Stomach smooth muscle (tissue), 2 donors: ENCODE measurements around the gene OAS1.

Experiments used
- H3K27ac ChIP-seq: one replicate; pipeline ENCODE4 v1.7.0; 2013; ENCODE audit warnings: mild to moderate bottlenecking, low read length, inconsistent platforms
- H3K27me3 ChIP-seq, 2 donors: one replicate each; pipeline ENCODE4 v1.7.0; 2013; ENCODE audit warnings: low read length in 2 of 2; ENCODE audit not compliant: insufficient read depth in 2 of 2, control insufficient read depth in 1 of 2
- H3K36me3 ChIP-seq, 2 donors: one replicate each; pipeline ENCODE4 v1.7.0; 2013; ENCODE audit warnings: low read length in 2 of 2; ENCODE audit not compliant: control insufficient read depth in 2 of 2, insufficient read depth in 2 of 2
- H3K4me1 ChIP-seq: one replicate; pipeline ENCODE4 v1.7.0; 2013; ENCODE audit warnings: low read length; ENCODE audit not compliant: control insufficient read depth, insufficient read depth
- H3K4me3 ChIP-seq, 2 donors: one replicate each; pipeline ENCODE4 v1.7.0; 2013; ENCODE audit warnings: low read length in 2 of 2
- H3K9ac ChIP-seq, 2 donors: one replicate each; pipeline ENCODE4 v1.7.0; 2013; ENCODE audit warnings: low read length in 2 of 2, mild to moderate bottlenecking in 1 of 2
- H3K9me3 ChIP-seq, 2 donors: one replicate each; pipeline ENCODE4 v1.7.0; 2013; ENCODE audit warnings: low read length in 2 of 2; ENCODE audit not compliant: control insufficient read depth in 2 of 2
- donor health status: healthy.
- donor health status: Pancreatic carcinoma.

The OAS1 gene

DNA sequence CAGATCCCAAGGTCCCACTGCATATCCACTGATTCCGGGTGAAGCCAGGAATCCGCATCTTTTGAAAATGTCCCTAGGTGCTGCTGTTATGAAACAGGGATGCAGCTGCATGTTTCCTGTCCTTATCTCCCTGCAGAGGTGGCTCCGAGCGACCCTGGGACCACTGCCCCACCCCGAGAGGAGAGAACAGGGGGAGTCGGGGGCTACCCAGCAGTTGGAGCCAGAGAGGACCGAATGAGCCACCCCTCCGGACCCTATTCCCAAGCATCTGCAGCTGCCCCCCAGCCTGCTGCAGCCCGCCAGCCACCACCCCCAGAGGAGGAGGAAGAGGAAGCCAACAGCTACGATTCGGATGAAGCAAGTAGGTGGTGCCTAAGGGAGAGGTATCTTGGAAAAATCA is 30.3 kb upstream of the OAS1 start:
- Histone ChIP-seq H3K9ac (no peak overlapping the region), H3K27ac (no peak overlapping the region), H3K27me3 (peaks cover 27 to 28% of the 10 kb centered on the region in 2 donors), H3K4me1 (no peaks in the 10 kb centered on the region), H3K36me3 (no peaks in the 10 kb centered on the region), H3K9me3 (no peaks in the 10 kb centered on the region), H3K4me3 (no peak overlapping the region)

DNA sequence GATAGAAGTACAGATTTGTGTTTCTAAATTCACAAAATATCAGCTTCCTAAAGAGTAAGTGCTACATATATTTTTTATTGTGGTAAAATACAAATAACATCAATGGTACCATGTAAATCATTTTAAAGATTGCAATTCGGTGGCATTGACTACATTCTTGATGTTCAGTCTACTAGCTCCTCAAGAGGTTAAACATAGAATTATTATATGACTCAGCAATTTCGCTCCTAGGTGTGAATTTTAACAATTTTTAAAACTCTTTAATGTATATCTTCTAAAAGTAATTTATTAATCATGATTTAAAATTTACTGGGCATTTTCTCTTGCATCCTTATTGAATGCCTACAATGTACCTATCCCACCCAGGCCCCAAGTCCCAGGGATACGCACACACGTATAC is 29.8 kb upstream of the OAS1 start:
- Histone ChIP-seq H3K4me1 (no peaks in the 10 kb centered on the region), H3K9me3 (no peaks in the 10 kb centered on the region), H3K4me3 (no peak overlapping the region), H3K27ac (no peak overlapping the region), H3K9ac (no peak overlapping the region), H3K27me3 (peaks cover 27 to 28% of the 10 kb centered on the region in 2 donors), H3K36me3 (no peaks in the 10 kb centered on the region)

DNA sequence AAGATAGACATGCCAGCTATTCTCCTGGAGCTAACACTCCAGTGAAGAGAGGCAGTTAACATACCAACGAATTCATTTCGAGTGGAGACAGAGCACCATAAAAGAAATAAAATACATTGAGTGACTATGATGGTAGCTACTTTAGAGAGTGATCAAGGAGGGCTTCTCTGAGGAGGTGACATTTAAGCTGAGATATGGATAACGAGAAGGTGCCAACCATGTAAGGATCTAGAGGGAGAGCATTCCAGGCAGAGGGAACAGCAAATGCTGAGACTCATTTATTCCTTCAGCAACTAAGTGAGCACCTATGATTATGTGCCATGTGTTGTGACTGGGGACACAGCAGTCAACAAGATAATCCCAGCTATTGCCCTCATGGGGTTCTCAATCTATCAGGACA is 28.3 kb upstream of the OAS1 start:
- Histone ChIP-seq H3K27ac (no peak overlapping the region), H3K4me1 (no peaks in the 10 kb centered on the region), H3K36me3 (no peaks in the 10 kb centered on the region), H3K9ac (no peak overlapping the region), H3K27me3 (peaks cover 27 to 28% of the 10 kb centered on the region in 2 donors), H3K9me3 (no peaks in the 10 kb centered on the region), H3K4me3 (no peak overlapping the region)

DNA sequence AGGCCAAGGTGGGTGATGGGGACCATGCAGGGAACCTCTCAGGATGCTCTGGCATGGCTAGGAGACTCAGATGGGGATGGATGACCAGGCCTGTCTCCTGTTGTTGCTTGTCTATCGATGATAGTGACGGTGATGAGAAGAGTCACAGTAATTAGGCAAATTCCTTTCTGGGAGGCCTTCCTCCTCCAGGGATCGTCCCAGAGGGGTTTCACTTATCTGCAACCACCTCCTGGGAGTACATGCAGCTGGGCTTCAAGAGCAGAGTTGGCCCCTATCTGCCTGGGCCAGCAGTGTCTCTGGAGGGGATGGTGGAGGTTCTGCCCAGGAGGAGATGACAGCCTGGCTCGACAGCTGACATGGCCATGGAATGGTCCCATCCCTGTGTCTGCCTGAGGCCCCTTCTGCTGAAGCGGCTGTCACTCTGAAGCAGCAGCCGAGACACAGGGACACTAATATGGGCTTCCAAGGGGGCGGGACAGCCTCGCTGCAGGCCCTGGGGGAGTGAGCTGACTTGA is 27.5 kb upstream of the OAS1 start:
- Histone ChIP-seq H3K27ac (no peak overlapping the region), H3K36me3 (no peaks in the 10 kb centered on the region), H3K4me3 (no peak overlapping the region), H3K9me3 (no peaks in the 10 kb centered on the region), H3K27me3 (peaks cover 24 to 25% of the 10 kb centered on the region in 2 donors), H3K4me1 (no peaks in the 10 kb centered on the region), H3K9ac (no peak overlapping the region)

DNA sequence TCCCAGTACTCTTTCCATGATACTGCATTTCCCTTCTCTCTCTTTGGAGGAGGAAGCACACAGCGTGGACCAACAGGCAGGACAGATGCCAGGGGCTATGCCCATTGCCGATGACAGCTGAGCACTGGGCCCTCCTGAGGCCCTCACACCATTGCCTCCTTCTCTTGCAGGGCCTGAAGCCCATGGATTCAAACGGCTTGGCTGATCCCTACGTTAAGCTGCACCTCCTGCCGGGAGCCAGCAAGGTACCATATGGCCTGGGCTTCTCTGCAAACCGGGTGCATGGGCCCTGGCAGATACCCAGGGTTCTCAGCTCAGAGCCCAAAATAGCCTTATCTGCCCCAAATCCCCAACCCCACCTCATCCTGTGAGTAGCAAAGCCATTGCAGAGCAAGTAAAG is 25.2 kb upstream of the OAS1 start:
- Histone ChIP-seq H3K36me3 (no peaks in the 10 kb centered on the region), H3K4me1 (no peaks in the 10 kb centered on the region), H3K4me3 (no peak overlapping the region), H3K27me3 (peaks cover 13 to 20% of the 10 kb centered on the region in 2 donors), H3K9ac (no peak overlapping the region), H3K9me3 (no peaks in the 10 kb centered on the region), H3K27ac (no peak overlapping the region)

GRCh38 chr12:112885236-112885635 is 21.5 kb upstream of the OAS1 start:
- Histone ChIP-seq H3K4me3 (no peak overlapping the region), H3K27me3 (peaks cover 0 to 5% of the 10 kb centered on the region in 2 donors), H3K9ac (no peak overlapping the region), H3K9me3 (peaks cover 0 to 4% of the 10 kb centered on the region in 2 donors), H3K4me1 (no peaks in the 10 kb centered on the region), H3K36me3 (no peaks in the 10 kb centered on the region), H3K27ac (no peak overlapping the region)

- Histone ChIP-seq H3K27me3 (peaks cover 0 to 5% of the 10 kb centered on the region in 2 donors), H3K36me3 (no peaks in the 10 kb centered on the region), H3K9ac (no peak overlapping the region), H3K27ac (no peak overlapping the region), H3K4me1 (no peaks in the 10 kb centered on the region), H3K4me3 (no peak overlapping the region), H3K9me3 (peaks cover 0 to 4% of the 10 kb centered on the region in 2 donors)
These were observed 19.2 kb upstream of the OAS1 start for GRCh38 chr12:112887550-112887949.

GRCh38 chr12:112891093-112892024 is 15.4 kb upstream of the OAS1 start:
- Histone ChIP-seq H3K4me3 (no peak overlapping the region), H3K27ac (no peak overlapping the region), H3K27me3 (peaks cover 0 to 5% of the 10 kb centered on the region in 2 donors), H3K9me3 (peaks cover 0 to 4% of the 10 kb centered on the region in 2 donors), H3K36me3 (no peaks in the 10 kb centered on the region), H3K9ac (no peak overlapping the region), H3K4me1 (no peaks in the 10 kb centered on the region)

DNA sequence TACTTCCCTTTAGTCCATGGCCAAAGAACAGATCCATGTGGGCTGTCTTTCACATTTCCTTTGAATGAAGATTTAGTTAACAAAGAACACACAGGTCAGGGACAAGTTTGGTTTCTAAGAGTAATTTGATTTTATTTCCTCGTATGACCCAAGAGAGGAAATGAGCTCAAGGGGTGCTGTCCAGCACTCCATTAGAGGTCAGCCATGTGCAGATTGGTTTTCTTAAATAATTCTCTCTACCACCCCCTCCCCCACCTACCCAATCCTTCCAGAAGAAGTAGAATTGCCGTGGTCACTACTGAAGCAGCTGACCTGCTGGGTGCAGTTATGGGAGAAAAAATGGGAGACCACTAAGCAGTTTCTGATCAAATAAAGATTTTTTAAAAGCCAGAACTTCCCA is 13.9 kb upstream of the OAS1 start:
- Histone ChIP-seq H3K4me1 (no peaks in the 10 kb centered on the region), H3K27ac (no peak overlapping the region), H3K27me3 (peaks cover 2 to 4% of the 10 kb centered on the region in 2 donors), H3K4me3 (no peak overlapping the region), H3K9me3 (no peaks in the 10 kb centered on the region), H3K9ac (no peak overlapping the region), H3K36me3 (no peaks in the 10 kb centered on the region)

DNA sequence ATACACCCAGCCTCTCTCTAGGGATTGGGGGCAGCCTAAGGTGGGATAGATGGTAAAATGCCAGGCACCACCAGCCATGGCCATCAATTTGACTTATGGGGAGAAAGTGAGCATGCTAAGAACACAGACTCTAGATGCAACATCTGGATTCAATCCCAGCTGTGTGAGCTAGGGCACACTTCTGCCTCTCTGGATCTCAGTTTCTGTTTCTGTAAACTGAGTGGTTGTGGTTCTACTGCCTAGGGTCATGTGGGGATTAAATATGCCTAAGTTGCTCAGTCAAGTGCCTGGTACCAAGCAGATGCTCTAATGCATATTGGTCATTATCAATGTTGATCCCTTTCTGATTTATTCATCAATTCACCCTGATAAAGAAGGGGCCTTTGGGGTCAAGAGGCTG is 12.6 kb upstream of the OAS1 start:
- H3K27ac ChIP-seq: no peak overlapping the region
- H3K27me3 ChIP-seq: peaks cover 2 to 5% of the 10 kb centered on the region in 2 donors
- H3K4me3 ChIP-seq: no peak overlapping the region
- no peaks in the 10 kb centered on the region for H3K36me3 ChIP-seq
- no peaks in the 10 kb centered on the region for H3K9me3 ChIP-seq
- H3K9ac ChIP-seq: no peak overlapping the region
- H3K4me1 ChIP-seq: no peaks in the 10 kb centered on the region

GRCh38 chr12:112898380-112898779 is 8.4 kb upstream of the OAS1 start:
- peaks cover 2 to 3% of the 10 kb centered on the region in 2 donors for H3K27me3 ChIP-seq
- no peak overlapping the region for H3K9ac ChIP-seq
- no peak overlapping the region for H3K4me3 ChIP-seq
- no peaks in the 10 kb centered on the region for H3K36me3 ChIP-seq
- H3K4me1 ChIP-seq: no peaks in the 10 kb centered on the region
- H3K9me3 ChIP-seq: no peaks in the 10 kb centered on the region
- H3K27ac ChIP-seq: no peak overlapping the region
